ENCODE measurements around the gene RIOK2. TPM values are rescaled to one million over a fixed set of nuclear protein-coding genes. Genes with fewer than 3 reads are reported as not detected.

The RIOK2 gene
- total and polyA plus RNA-seq, 4 donors, result 4.1 to 11.8 (median 10.1) TPM

DNA sequence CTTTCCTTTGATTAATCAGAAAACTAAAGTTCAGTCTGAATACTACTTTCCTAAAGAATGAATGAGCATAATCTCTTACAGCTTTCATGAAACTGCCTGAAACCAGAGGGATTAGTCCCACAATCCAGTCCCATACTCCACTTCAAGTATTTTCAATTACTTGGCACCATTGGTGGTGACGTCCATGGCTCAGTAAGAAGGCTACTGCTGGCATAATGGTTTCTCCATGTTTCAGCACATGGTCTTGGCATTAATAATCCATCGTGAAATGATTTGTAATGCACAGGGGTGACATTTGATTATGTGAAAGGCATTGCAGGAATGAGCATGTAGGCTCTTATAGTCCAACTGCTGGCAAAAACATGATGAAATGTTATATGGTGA lies 64.0 kb downstream of the RIOK2 start:
- Histone ChIP-seq H3K36me3 (ENCODE audit: control insufficient read depth in 4 of 4, insufficient read depth in 3 of 4, low read depth in 1 of 4, low read length in 3 of 4) (no peaks in the 10 kb centered on the region), H3K9ac (ENCODE audit: low read depth in 1 of 2, low read length in 2 of 2) (no peak overlapping the region), H3K9me3 (ENCODE audit: control insufficient read depth in 4 of 4, low read length in 3 of 4) (no peaks in the 10 kb centered on the region), H3K27ac (ENCODE audit: low read depth in 1 of 2, low read length in 2 of 2) (no peak overlapping the region), H3K4me3 (ENCODE audit: low read depth in 1 of 3, low read length in 3 of 3) (no peak overlapping the region), H3K4me1 (ENCODE audit: control insufficient read depth in 4 of 4, insufficient read depth in 4 of 4, low read length in 3 of 4) (no peaks in the 10 kb centered on the region), H3K27me3 (ENCODE audit: control insufficient read depth in 4 of 4, insufficient read depth in 4 of 4, low read length in 3 of 4) (no peaks in the 10 kb centered on the region)
- WGBS, result 96% methylated on average over 2 of the region's 2 CpGs
- TF ChIP-seq EGR1 (IDR thresholded peaks at IDR 0.05; ENCODE audit: low read depth in 2 of 2), result no peak
- TF ChIP-seq, protein P1, sequence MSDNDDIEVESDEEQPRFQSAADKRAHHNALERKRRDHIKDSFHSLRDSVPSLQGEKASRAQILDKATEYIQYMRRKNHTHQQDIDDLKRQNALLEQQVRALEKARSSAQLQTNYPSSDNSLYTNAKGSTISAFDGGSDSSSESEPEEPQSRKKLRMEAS (IDR thresholded peaks at IDR 0.05), result no peak
- no peak for TF ChIP-seq CTCF (IDR thresholded peaks at IDR 0.05; ENCODE audit: low read depth, low read length, missing input control)
- TF ChIP-seq FOXA2 (IDR thresholded peaks at IDR 0.05), result no peak
- no peak for TF ChIP-seq HNF4A (conservative IDR thresholded peaks at IDR 0.05)
- TF ChIP-seq SP1 (IDR thresholded peaks at IDR 0.05), result no peak
- no peak for TF ChIP-seq ZBTB33 (IDR thresholded peaks at IDR 0.05)
- no peak for TF ChIP-seq FOXA1 (IDR thresholded peaks at IDR 0.05)
- TF ChIP-seq JUND (IDR thresholded peaks at IDR 0.05), result no peak
- no peak for TF ChIP-seq RAD21 (IDR thresholded peaks at IDR 0.05)
- no peak for TF ChIP-seq HNF4G (IDR thresholded peaks at IDR 0.05)
- TF ChIP-seq TAF1 (conservative IDR thresholded peaks at IDR 0.05), result no peak
- no peak for TF ChIP-seq ATF3 (IDR thresholded peaks at IDR 0.05)
- no peak for TF ChIP-seq REST (IDR thresholded peaks at IDR 0.05)
- TF ChIP-seq YY1 (IDR thresholded peaks at IDR 0.05), result no peak
- no peak for TF ChIP-seq NR2F2 (IDR thresholded peaks at IDR 0.05)
- TF ChIP-seq RXRA (IDR thresholded peaks at IDR 0.05), result no peak
- no peak for DNase-seq (ENCODE audit: low spot score)

Measured in liver (tissue), 9 donors.